ENCODE measurements around the gene P2RX4. TPM values are rescaled to one million over a fixed set of nuclear protein-coding genes. Genes with fewer than 3 reads are reported as not detected.
"Not testable (repeated sequence)": the region's sequence is repeated elsewhere in the genome, so short reads cannot be mapped to it uniquely, and the experiment has no call there.

Gene P2RX4
- total RNA-seq, 1 experiment from 2014 or later, result 6.0 TPM

DNA sequence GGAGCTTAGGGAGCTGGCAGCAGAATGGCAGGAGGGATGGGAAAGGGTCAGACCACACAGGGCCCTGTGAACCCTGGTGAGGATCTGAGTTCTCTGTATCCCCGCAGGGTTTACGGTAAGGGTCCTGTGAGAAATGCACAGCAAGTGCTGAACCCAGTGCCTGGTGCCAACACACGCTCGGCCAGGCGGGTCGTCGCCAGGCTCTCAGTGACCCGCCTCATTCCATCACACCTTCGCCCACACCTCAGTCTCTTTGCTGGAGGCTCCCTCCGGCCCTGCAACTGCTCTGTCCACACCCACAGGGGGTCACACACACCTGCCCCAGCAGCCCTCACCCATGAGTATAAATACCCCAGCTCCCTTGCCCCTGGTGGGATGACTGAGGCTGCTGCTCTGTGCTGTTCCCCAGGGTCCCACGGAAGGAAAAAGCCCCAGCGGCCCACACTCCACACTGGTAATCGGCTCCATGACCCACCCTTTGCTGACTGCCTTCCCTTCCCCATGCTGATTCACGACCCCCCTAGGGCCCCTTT lies 63.5 kb downstream of the P2RX4 start:
- no peak for DNase-seq (ENCODE audit: low read depth)

DNA sequence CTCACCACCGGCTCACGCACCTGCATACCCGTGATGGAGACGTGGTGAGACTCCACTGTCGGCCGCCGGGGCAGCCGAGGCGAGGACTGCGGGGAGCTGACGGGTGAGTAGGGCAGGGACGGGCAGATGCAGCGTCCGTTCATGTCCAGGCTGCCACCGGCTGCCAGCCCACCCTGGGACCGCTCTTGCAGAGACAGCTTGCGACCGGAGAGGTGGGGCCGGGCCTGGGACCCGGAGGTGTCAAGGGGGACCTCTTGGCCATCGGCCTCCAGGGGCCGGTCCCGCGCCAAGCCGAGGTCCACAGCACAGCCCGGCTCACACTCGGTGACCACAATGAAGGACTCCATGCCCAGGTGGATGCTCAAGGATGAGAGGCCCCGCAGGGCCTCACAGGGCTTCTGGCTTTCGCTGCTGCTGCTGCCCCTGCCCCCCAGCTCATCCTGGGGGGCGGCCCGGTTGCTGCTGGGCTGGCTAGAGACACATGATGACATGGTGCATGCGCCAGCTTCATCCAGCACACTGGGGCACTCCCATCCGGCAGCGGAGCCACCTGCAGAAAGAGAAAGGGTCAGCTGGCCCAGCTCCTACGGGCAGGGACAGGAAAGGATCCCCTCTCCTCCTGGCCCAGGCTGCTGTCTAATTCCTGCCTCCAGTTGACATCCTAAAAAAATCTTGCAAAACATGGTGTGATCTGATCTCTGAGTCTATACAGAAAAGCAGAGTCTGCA lies 64.3 kb downstream of the P2RX4 start:
- DNase-seq (ENCODE audit: low read depth), result no peak

DNA sequence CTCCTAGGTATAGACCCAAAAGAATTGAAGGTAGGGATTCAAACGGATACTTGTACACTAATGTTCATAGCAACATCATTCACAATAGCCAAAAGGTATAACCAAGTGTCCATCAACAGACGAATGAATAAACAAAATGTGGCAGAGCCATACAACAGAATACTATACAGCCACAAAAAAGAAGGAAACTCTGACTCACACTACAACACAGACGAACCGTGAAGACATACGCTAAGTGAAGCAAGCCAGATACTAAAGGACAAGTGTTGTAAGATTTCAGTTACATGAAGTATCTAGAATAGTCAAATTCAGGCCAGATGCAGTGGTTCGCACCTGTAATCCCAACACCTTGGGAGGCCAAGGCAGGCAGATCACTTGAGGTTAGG lies 67.4 kb downstream of the P2RX4 start:
- DNase-seq (ENCODE audit: low read depth), result no peak

DNA sequence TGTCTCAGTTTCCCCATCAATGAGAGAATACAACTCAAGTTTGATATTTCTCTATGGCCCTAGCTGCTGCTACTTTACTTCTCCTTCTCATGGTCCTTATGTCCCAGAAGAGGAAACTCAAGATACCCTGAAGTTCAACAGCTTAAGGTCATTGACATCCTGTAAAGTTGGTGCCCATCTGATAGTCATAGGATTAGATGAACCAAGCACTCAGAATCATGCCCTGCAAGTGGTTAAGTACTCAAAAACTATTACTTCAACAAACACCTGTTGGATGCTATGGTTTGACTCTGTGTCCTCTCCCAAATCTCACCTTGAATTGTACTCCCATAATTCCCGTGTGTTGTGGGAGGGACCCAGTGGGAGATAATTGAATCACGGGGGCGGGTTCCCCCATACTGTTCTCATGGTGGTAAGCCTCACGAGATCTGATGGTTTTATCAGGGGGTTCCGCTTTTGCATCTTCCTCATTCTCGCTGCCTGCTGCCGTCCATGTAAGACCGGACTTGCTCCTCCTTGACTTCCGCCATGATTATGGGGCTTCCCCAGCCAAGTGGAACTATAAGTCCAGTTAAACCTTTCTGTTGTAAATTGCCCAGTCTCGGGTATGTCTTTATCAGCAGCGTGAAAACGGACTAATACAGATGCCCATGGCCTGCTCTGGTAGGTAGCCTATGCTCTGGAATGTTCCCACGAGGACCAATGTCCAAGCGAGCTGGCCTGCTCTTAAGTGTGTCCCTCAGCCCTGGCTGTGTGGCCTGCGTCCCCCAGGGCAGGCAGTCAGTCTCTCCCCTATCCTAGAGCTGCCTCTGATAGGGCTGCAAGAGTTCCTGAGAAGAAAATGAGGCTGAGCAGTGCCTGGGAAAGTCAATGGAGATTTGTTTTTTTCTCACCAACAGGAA lies 68.5 kb downstream of the P2RX4 start:
- no peak for DNase-seq (ENCODE audit: low read depth)

DNA sequence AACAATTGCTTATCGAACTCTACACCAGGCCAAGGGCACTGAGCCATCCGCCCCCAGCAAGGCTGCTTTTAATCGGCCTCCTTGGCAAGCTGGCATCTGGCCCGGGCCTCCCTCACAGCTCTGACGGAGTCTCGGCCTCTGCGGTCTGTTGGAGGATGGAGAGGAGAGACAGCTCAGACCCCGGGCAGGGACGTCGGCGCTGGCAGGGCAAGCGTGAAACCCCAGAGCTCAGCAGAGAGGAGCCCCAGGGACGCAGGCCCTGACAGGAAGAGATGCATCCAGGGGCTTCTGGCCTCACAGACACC lies 69.1 kb downstream of the P2RX4 start:
- DNase-seq (ENCODE audit: low read depth), result no peak

DNA sequence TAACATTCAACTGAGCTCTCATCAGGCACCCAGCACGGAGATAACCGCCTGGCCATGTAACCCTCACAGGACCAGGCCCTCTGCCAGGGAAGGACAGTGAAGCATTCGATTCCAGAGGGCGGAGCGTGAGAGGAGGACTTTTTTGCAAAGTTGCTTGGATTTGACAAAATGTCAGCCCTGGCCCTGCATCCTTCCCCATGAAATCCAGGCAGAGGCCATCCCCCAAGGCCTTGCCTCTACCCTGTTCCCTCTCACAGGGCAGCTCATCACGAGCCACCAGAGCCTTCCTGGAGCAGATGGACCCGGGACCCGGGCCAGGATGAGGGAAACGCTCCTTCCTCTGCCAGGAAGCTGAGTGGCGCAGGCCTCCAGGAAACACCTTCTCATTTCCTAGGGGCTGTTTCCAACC lies 69.6 kb downstream of the P2RX4 start:
- no peak for DNase-seq (ENCODE audit: low read depth)

DNA sequence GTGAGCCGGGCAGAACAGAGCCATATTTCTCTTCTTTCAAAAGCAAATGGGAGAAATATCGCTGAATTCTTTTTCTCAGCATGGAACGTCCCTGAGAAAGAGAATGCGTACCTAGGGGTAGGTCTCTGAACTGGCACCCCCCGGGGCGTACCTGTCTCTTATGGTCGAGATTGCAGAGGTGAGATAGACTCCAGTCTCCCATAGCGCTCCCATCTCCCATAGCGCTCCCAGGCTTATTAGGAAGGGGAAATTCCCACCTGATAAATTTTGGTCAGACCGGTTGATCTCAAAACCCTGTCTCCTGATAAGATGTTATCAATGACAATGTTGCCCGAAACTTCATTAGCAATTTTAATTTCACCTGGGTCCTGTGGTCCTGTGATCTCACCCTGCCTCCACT lies 70.6 kb downstream of the P2RX4 start:
- DNase-seq (ENCODE audit: low read depth), result not testable (repeated sequence)

DNA sequence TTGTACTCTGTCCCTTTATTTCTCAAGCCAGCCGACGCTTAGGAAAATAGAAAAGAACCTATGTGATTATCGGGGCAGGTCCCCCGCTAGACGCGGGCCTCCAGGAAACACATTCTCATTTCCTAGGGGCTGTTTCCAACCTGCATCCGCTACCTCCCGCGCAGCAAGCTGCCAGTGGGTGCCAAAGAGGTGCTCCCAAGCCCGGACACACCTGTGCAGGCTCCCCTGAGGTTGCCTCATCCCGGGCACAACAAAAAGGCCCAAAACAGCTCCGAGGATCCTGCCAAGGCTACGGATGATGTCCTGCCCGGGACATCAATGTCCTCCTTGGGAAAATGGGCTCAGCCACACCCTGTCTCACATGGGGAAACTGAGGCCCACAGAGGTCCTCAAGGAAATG lies 71.2 kb downstream of the P2RX4 start:
- DNase-seq (ENCODE audit: low read depth), result not testable (repeated sequence)

DNA sequence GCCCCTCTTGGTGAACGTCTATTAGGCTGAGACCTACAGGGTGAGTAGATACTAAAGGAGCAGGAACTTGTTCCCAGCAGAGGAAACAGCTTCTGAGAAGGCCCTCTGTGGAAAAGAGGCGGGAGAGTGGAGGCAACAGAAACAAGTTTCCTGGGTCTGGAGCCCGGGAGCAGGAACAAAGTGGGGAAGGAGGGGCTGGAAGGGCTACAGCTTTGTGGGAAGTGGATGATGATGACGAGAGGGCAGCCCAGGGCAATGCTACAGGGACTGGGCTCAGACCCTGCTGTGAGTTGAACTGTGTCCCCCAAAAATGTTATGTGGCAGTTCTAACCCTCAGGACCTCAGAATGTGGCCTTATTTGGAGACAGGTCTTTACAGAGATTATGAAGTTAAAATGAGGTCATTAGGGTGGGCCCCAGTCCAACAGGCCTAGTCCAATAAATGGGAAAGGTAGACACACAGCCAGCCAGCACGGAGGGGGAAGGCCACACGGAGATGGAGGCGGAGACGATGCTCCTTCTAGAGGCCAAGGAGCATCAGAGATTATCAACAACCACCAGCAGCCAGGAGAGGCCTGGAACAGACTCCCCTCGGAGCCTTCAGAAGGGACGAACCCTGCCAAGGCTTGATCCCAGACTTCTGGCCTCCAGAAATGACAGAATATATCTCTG lies 72.3 kb downstream of the P2RX4 start:
- DNase-seq (ENCODE audit: low read depth), result no peak

DNA sequence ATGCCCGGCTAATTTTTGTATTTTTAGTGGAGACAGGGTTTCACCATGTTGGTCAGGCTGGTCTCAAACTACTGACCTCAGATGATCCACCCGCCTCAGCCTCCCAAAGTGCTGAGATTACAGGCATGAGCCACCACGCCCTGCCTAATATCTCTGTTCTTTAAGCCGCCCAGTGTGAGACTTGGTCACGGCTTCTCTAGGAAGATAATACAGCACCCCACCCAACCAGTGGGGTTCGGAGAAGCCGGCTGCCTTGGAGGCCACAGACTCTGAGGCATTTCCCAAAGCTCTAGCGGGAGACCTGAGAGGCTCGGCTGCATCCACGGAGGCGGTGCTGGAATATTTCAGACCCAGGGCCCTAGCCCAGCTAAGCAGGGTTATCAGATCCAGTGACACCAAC lies 73.0 kb downstream of the P2RX4 start:
- not testable (repeated sequence) for DNase-seq (ENCODE audit: low read depth)

DNA sequence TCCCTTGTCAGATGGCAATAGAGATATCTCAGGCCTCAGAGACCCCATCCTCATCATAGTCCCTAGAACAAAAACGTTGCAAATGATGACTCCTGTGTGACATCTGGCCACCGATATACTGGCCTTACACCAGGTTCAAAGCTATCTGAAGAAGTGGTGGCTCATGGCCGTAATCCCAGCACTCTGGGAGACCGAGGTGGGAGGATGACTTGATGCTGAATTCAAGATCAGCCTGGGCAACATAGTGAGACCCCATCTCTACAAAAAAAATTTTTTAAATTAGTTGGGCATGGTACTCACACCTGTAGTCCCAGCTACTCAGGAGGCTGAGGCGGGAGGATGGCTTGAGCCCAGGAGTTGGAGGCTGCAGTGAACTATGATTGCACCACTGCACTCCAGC lies 73.5 kb downstream of the P2RX4 start:
- no peak for DNase-seq (ENCODE audit: low read depth)

Other genes with a start within 250 kb of the P2RX4 start
- not detected in 2 replicates for gene HNF1A, start 231.6 kb upstream of the P2RX4 start, total RNA-seq (2014; rRNA removed; shearing (Covaris generic))
- gene C12orf43, start 193.6 kb upstream of the P2RX4 start, total RNA-seq (2014; rRNA removed; shearing (Covaris generic)), result 27.7 and 35.8 TPM in 2 replicates
- 2.4 and 3.2 TPM in 2 replicates for gene OASL, start 170.9 kb upstream of the P2RX4 start, total RNA-seq (2014; rRNA removed; shearing (Covaris generic))
- gene P2RX7, start 77.3 kb upstream of the P2RX4 start, total RNA-seq (2014; rRNA removed; shearing (Covaris generic)), result not detected in 2 replicates
- gene CAMKK2, start 86.6 kb downstream of the P2RX4 start, total RNA-seq (2014; rRNA removed; shearing (Covaris generic)), result 12.0 and 13.0 TPM in 2 replicates
- 169 and 192 TPM in 2 replicates for gene ANAPC5, start 142.3 kb downstream of the P2RX4 start, total RNA-seq (2014; rRNA removed; shearing (Covaris generic))
- 143 and 192 TPM in 2 replicates for gene RNF34, start 190.0 kb downstream of the P2RX4 start, total RNA-seq (2014; rRNA removed; shearing (Covaris generic))

Measured in HT1080 (cell line).